Nephron (organoid): ENCODE results near the gene NET1.
A peak's percentile ranks its signal among the peaks of the same experiment; 100 is the strongest.

Experiments used
- H3K27ac Mint-ChIP-seq, 3 experiments: 2 replicates each; pipeline ENCODE4 v1.8.0; 2020; ENCODE audit warnings: mixed read lengths in 3 of 3, mild to moderate bottlenecking in 2 of 3, moderate library complexity in 1 of 3
- H3K27me3 Mint-ChIP-seq: 2 replicates; pipeline ENCODE4 v1.8.0; 2021; ENCODE audit warnings: low read depth, mild to moderate bottlenecking, moderate library complexity, mixed read lengths
- H3K36me3 Mint-ChIP-seq: 2 replicates; pipeline ENCODE4 v1.8.0; 2020; ENCODE audit warnings: low read depth, mixed read lengths
- H3K4me1 Mint-ChIP-seq: 2 replicates; pipeline ENCODE4 v1.8.0; 2020; ENCODE audit warnings: mixed read lengths
- H3K4me3 Mint-ChIP-seq, 3 experiments: 2 replicates each; pipeline ENCODE4 v1.8.0; 2020; ENCODE audit warnings: mild to moderate bottlenecking in 3 of 3, mixed read lengths in 3 of 3, moderate library complexity in 2 of 3
- H3K9me3 Mint-ChIP-seq: 2 replicates; pipeline ENCODE4 v1.8.0; 2020; ENCODE audit warnings: mixed read lengths
- CTCF ChIP-seq, 3 experiments: fragments of 200-600 bp; sonication (generic); IDR thresholded peaks; one replicate each; pipeline ENCODE4 v1.5.0; 2021; ENCODE audit warnings: antibody characterized with exemption in 3 of 3; ENCODE audit not compliant: unreplicated experiment in 3 of 3

The NET1 gene

GRCh38 chr10:5484205-5484604 lies 71.8 kb downstream of the NET1 start:
- H3K27ac Mint-ChIP-seq, result no peak overlapping the region
- no peaks in the 10 kb centered on the region for H3K36me3 Mint-ChIP-seq
- H3K4me3 Mint-ChIP-seq, result no peak overlapping the region
- no peak for TF ChIP-seq CTCF (IDR thresholded peaks at IDR 0.05; ENCODE audit: unreplicated experiment in 3 of 3)
- H3K27me3 Mint-ChIP-seq, result peaks cover 7% of the 10 kb centered on the region
- H3K9me3 Mint-ChIP-seq, result no peaks in the 10 kb centered on the region
- H3K4me1 Mint-ChIP-seq, result peaks cover 27% of the 10 kb centered on the region

- no peak for TF ChIP-seq CTCF (IDR thresholded peaks at IDR 0.05; ENCODE audit: unreplicated experiment in 3 of 3)
- H3K4me3 Mint-ChIP-seq, result no peak overlapping the region
- H3K27me3 Mint-ChIP-seq, result peaks cover 3% of the 10 kb centered on the region
- H3K4me1 Mint-ChIP-seq, result peaks cover 23% of the 10 kb centered on the region
- no peak overlapping the region for H3K27ac Mint-ChIP-seq
- no peaks in the 10 kb centered on the region for H3K9me3 Mint-ChIP-seq
- H3K36me3 Mint-ChIP-seq, result no peaks in the 10 kb centered on the region
Observed at GRCh38 chr10:5485290-5485689, 72.9 kb downstream of the NET1 start.

DNA sequence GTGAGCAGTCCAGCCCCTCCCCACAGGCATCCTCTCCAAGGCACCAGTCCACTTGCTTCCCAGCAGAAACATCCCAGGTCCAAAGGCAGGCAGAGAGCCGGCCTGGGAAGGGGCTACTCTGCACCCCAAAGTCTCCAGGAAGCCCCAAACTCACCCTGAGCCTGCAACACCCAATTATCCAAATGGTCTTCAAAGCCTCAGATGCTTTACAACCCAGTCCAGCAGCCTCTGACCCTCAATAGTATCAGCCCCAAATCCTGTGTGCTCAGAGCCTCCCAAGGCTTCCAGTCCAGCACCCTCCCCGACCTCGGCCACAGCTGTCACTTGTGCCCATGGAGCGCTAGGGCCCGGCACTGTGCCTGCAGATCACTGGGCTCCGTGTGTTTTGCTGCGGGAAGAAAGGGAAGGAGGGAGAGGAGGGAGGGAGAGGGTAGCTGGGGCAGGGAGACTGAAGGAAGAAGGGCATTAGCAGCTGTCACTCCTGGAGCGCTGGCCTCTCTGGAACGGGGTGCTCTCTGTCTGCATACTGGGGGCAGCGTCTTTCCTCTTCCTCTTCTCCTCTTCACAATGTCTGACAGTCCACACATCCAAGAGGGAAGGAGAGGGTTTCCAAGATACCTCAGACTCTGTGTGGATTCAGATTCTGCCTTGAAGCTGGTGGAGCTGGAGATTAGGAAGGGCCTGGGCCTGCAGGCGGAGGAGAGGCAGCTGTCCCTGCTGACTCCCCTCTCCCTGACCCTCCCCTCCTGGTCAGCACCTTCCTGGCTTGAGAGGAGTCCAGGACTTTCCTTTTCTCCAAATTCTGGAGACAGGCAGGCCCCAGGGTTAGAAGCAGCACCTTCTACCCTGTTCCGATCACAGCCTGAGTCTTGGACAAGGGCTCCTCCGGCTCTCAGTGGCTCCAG lies 73.8 kb downstream of the NET1 start:
- H3K36me3 Mint-ChIP-seq, result no peaks in the 10 kb centered on the region
- H3K27ac Mint-ChIP-seq, result peak overlapping the region in 1 of 3 experiments; percentile 16
- H3K9me3 Mint-ChIP-seq, result no peaks in the 10 kb centered on the region

GRCh38 chr10:5486853-5487235 lies 74.5 kb downstream of the NET1 start:
- Mint-ChIP-seq H3K9me3 (no peaks in the 10 kb centered on the region), H3K4me1 (peaks cover 16% of the 10 kb centered on the region), H3K27me3 (peaks cover 3% of the 10 kb centered on the region), H3K36me3 (no peaks in the 10 kb centered on the region), H3K4me3 (no peak overlapping the region), H3K27ac (peak overlapping the region in 1 of 3 experiments; percentile 16)
- no peak for TF ChIP-seq CTCF (IDR thresholded peaks at IDR 0.05; ENCODE audit: unreplicated experiment in 3 of 3)

More for the DNA sequence above, 73.8 kb downstream of the NET1 start:
- Mint-ChIP-seq H3K4me1 (peaks cover 19% of the 10 kb centered on the region), H3K4me3 (no peak overlapping the region), H3K27me3 (peaks cover 3% of the 10 kb centered on the region)
- TF ChIP-seq CTCF (IDR thresholded peaks at IDR 0.05; ENCODE audit: unreplicated experiment in 3 of 3), result no peak

DNA sequence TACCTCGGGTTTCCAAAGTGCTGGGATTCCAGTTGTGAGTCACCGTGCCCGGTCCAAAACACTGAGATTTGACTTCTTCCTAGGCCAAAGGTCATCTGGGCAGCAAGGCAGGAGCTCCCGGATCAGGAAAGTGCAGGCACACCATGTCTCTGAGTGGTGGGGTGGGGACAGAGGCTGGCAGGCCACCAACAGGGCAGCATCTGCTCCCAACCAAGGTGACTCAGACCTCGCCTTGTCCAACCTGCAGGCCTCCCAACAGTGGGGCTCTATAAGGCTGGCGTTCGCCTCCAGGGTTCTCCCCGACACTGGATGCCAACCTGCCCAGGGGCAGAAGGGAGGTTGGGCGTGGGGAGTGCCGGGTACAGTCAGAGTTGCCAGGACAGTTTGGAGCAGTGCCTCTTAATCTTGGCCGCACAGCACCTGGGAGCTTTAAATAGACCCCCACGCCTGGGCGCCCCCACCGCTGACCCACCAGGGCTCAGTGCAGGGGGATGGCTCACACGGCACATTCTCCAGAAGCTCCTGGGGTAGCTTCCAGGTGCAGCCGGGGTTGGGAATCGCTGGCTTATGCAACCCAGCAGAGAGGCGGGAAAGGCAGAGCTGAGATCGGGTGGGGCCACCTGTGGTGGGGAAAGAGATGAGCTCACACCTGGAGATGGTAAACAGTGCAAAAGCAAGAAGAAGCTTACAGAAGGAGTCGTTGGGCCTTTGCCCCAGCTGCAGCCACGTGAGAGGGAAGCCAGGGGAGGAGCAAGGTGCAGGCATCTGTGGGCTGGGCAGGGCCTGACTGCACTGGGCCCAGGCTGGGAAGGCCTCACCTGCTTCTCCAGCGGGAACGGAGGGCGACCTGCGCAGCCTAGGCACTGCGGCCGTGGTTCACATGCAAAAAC lies 76.2 kb downstream of the NET1 start:
- no peak for TF ChIP-seq CTCF (IDR thresholded peaks at IDR 0.05; ENCODE audit: unreplicated experiment in 3 of 3)

More for the DNA sequence above, 76.2 kb downstream of the NET1 start:
- Mint-ChIP-seq H3K4me1 (peaks cover 11% of the 10 kb centered on the region), H3K4me3 (no peak overlapping the region), H3K27ac (no peak overlapping the region), H3K27me3 (peaks cover 3% of the 10 kb centered on the region), H3K36me3 (no peaks in the 10 kb centered on the region), H3K9me3 (peaks cover 2% of the 10 kb centered on the region)
